Measurements from ENCODE around the gene TICAM1. TPM values are rescaled to one million over a fixed set of nuclear protein-coding genes. Genes with fewer than 3 reads are reported as not detected.

TICAM1 gene
- total and polyA plus RNA-seq, 2 experiments from 2014 or later: 3.7 to 21.3 TPM

DNA sequence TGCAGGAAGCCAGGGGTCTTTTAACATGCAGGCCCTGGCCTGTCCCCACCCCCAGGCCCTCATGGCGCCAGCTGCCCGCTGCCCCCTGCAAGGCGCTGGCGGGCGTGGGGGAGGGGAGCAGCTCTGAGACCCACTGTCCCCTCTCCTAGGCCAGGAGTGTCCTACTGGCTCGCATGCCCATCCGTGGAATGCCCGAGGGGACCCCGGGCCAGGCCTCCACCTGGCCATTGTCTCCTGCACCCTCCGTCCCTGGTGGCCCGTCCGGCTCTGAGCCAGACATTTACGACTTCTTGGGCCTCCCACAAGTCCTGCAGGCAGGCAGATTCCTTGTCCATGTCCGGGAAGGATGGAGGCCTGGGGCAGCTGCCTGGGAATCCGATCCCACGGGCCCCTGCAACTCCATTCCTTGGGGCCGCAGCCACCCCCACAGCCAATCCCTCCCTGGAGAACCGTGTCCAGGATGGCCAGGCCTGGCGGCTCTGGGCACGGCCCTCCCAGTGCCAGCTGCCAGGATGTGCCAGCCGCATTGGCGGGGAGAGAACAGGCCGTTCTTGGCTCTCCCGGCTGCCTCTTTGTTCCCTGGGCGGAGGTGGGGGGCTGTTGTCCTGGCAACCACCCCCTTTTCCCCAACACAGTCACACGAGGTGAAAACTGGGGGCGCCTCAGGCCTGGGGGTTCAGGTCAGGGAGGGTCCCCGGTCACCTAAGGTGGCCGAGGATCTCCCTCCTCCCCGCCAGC lies 46.4 kb upstream of the TICAM1 start:
- Histone ChIP-seq H2AFZ (no peak overlapping the region), H3K27ac (peak overlapping the region; percentile 7), H3K4me3 (no peak overlapping the region), H3K4me1 (ENCODE audit: insufficient read depth) (peaks cover 5% of the 10 kb centered on the region), H3K79me2 (no peaks in the 10 kb centered on the region), H3K27me3 (no peaks in the 10 kb centered on the region), H3K9me3 (ENCODE audit: low read depth) (no peaks in the 10 kb centered on the region), H4K20me1 (ENCODE audit: insufficient read depth, poor library complexity, severe bottlenecking) (no peaks in the 10 kb centered on the region), H3K9me2 (replicated peaks; ENCODE audit: insufficient read depth) (no peaks in the 10 kb centered on the region), H3K4me2 (peak overlapping the region; percentile 44), H3K36me3 (replicated peaks; ENCODE audit: insufficient read depth, low read depth) (no peaks in the 10 kb centered on the region)
- WGBS (ENCODE audit: low lambda C conversion rate, missing lambda C conversion rate): 61% methylated on average over 28 of the region's 30 CpGs
- TF ChIP-seq EZH2 (IDR thresholded peaks at IDR 0.05; ENCODE audit: borderline replicate concordance) (no peak), EZH2phosphoT487 (IDR thresholded peaks at IDR 0.05; ENCODE audit: low read depth, severe bottlenecking, unreplicated experiment) (no peak), CTCF (IDR thresholded peaks at IDR 0.05; ENCODE audit: poor library complexity) (no peak)
- DNase-seq (ENCODE audit: low spot score): no peak

GRCh38 chr19:4873930-4874329 lies 42.4 kb upstream of the TICAM1 start:
- no peak overlapping the region for H2AFZ ChIP-seq
- H3K9me3 ChIP-seq (ENCODE audit: low read depth): no peaks in the 10 kb centered on the region
- no peak overlapping the region for H3K4me3 ChIP-seq
- no peak overlapping the region for H3K27ac ChIP-seq
- H3K4me2 ChIP-seq: no peak overlapping the region
- no peaks in the 10 kb centered on the region for H3K9me2 ChIP-seq (replicated peaks; ENCODE audit: insufficient read depth)
- peaks cover 8% of the 10 kb centered on the region for H3K4me1 ChIP-seq (ENCODE audit: insufficient read depth)
- TF ChIP-seq EZH2phosphoT487 (IDR thresholded peaks at IDR 0.05; ENCODE audit: low read depth, severe bottlenecking, unreplicated experiment) (no peak), CTCF (IDR thresholded peaks at IDR 0.05; ENCODE audit: poor library complexity) (no peak), EZH2 (IDR thresholded peaks at IDR 0.05; ENCODE audit: borderline replicate concordance) (no peak)
- DNase-seq (ENCODE audit: low spot score): no peak
- H3K36me3 ChIP-seq (replicated peaks; ENCODE audit: insufficient read depth, low read depth): no peaks in the 10 kb centered on the region
- no peaks in the 10 kb centered on the region for H3K27me3 ChIP-seq
- H3K79me2 ChIP-seq: no peaks in the 10 kb centered on the region
- 97% methylated on average over 3 of the region's 3 CpGs for WGBS (ENCODE audit: low lambda C conversion rate, missing lambda C conversion rate)
- H4K20me1 ChIP-seq (ENCODE audit: insufficient read depth, poor library complexity, severe bottlenecking): no peaks in the 10 kb centered on the region

GRCh38 chr19:4871711-4872110 lies 40.2 kb upstream of the TICAM1 start:
- Histone ChIP-seq H3K4me2 (no peak overlapping the region), H3K4me3 (no peak overlapping the region), H3K4me1 (ENCODE audit: insufficient read depth) (peaks cover 4% of the 10 kb centered on the region), H3K79me2 (peaks cover 6% of the 10 kb centered on the region), H4K20me1 (ENCODE audit: insufficient read depth, poor library complexity, severe bottlenecking) (no peaks in the 10 kb centered on the region), H3K27me3 (no peaks in the 10 kb centered on the region), H3K36me3 (replicated peaks; ENCODE audit: insufficient read depth, low read depth) (no peaks in the 10 kb centered on the region), H3K27ac (no peak overlapping the region), H3K9me2 (replicated peaks; ENCODE audit: insufficient read depth) (no peaks in the 10 kb centered on the region), H3K9me3 (ENCODE audit: low read depth) (no peaks in the 10 kb centered on the region), H2AFZ (no peak overlapping the region)
- no peak for TF ChIP-seq EZH2 (IDR thresholded peaks at IDR 0.05; ENCODE audit: borderline replicate concordance)
- no peak for TF ChIP-seq EZH2phosphoT487 (IDR thresholded peaks at IDR 0.05; ENCODE audit: low read depth, severe bottlenecking, unreplicated experiment)
- TF ChIP-seq CTCF (IDR thresholded peaks at IDR 0.05; ENCODE audit: poor library complexity): no peak
- WGBS (ENCODE audit: low lambda C conversion rate, missing lambda C conversion rate): 76% methylated on average over 6 of the region's 6 CpGs
- no peak for DNase-seq (ENCODE audit: low spot score)

Data from hepatocyte (in vitro differentiated cells).